Activated T-helper 1 cell treated with anti-CD3 and anti-CD28 coated beads, Interleukin-2, amount 50 U/mL, for 16 hours (primary cell): ENCODE results near the gene SET.
"Not testable (repeated sequence)": the region's sequence is repeated elsewhere in the genome, so short reads cannot be mapped to it uniquely, and the experiment has no call there.

Experiments used
- DNase-seq, 2 donors: peaks; one replicate each; pipeline ENCODE4 v3.0.0-alpha.2; 2020; ENCODE audit warnings: low read depth in 1 of 2, low spot score in 1 of 2

SET gene, protein sequence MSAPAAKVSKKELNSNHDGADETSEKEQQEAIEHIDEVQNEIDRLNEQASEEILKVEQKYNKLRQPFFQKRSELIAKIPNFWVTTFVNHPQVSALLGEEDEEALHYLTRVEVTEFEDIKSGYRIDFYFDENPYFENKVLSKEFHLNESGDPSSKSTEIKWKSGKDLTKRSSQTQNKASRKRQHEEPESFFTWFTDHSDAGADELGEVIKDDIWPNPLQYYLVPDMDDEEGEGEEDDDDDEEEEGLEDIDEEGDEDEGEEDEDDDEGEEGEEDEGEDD

DNA sequence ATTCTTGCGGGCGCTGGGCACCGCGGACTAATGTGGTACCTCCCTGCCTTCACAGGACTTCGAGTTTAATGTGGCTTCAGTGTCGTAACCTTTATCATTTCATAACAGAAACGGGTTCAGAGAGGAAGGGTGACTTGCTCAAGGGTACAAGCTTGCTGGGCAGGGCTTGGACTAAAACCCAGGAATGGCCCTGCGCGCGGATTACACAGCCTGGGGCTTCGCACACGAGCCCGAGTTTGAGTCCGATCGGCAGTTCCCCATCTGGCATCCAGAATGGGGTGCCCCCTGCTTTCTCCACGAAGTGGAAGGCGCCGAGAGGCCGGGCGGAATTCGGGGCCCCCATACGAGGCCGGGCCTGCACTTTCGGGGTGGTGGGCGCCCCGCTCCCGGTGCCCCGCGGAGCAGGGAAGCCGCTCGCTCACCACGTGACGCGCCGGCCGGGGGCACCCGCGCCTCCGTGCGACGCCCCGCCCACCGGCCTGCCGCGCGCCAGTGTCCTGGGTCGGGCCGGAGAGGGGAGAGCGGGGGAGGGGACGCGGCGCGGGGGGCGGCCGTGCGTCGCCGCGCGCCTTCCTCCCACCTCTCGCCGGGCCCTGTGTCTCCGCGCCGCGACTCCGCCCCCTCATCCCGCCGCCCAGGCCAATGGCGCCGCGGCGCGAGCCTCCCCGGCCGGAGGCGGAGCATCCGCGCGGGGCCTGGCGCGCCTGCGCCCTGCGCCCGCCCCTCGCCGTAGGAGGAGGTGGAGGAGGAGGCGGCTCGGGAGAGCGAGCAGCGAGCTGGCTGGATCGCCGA, at the start of gene SET:
Gene SET (plus strand): TSS at position 722 of the 792 bp plus-strand sequence. CDS start 361 bp downstream, outside the sequence.
- peak; percentile 81 to 90 for DNase-seq

- DNase-seq: no peak
These were observed 48.4 kb upstream of the SET start for GRCh38 chr9:128640603-128641002.

- no peak for DNase-seq
These were observed 46.3 kb upstream of the SET start for GRCh38 chr9:128642675-128643245.

- no peak for DNase-seq
These were observed 45.3 kb upstream of the SET start for GRCh38 chr9:128643519-128644300.

- peak; percentile 50 to 55 for DNase-seq
These were observed 40.8 kb upstream of the SET start for GRCh38 chr9:128648206-128648605.

- DNase-seq: no peak
These were observed 37.2 kb upstream of the SET start for GRCh38 chr9:128651798-128652197.

DNA sequence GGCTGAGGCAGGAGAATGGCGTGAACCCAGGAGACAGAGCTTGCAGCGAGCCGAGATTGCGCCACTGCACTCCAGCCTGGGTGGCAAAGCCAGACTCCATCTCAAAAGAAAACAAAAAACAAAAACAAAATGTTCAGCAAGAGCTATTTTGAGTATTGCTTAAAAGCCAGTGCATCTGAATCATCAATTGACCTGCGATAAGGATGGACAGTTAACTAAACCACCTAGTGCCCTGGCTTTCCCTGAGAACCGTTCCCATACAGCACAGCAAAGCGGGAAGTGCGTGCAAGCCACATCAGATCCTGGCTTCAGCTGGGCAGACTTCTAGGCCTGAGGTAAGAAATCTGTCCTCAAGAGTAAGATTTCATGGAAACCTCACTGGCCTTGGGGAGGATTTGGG, 35.1 kb upstream of the SET start:
- no peak for DNase-seq

DNA sequence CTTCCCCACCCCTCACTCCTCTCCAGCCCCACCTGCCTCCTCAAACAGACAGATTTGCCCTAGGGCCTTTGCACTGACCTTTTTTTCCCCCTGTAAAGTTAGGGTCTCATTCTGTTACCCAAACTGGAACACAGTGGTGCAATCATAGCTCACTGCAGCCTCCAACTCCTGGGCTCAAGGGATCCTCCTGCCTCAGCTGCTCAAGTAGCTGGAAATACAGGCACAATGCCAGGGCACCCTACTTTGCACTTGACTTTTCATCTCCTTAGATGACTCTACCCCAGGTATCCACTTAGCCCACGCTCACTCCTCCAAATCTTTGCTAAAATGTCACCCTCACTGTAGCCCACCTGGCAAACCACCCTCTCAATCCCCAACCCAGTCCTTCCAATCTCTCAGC, 34.5 kb upstream of the SET start:
- DNase-seq: no peak

- peak; percentile 93 to 94 for DNase-seq
These were observed 32.3 kb upstream of the SET start, which contains the start of gene DYNC2I2 for GRCh38 chr9:128656416-128657343. DYNC2I2 (minus strand) TSS chr9:128656847; CDS start chr9:128656726, 121 bp downstream.

GRCh38 chr9:128657344-128657704, 31.7 kb upstream of the SET start:
- no peak for DNase-seq

- DNase-seq: no peak
These were observed 31.2 kb upstream of the SET start for GRCh38 chr9:128657796-128658195.

GRCh38 chr9:128666481-128666941, 22.5 kb upstream of the SET start:
- not testable (repeated sequence) for DNase-seq

DNA sequence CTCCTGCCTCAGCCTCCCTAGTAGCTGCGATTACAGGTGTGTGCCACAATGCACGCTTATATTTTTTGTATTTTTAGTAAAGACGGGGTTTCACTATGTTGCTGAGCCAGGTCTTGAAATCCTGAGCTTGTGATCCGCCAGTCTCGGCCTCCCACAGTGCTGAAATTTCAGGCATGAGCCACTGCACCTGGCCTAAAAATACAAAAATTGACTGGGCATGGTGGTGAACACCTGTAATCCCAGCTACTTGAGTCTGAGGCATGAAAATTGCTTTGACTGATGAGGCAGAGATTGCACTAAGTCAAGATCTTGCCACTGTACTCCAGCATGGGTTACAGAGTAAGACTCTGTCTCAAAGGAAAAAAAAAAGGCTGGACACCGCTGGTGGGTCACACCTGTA, 19.2 kb upstream of the SET start:
- DNase-seq: no peak

DNA sequence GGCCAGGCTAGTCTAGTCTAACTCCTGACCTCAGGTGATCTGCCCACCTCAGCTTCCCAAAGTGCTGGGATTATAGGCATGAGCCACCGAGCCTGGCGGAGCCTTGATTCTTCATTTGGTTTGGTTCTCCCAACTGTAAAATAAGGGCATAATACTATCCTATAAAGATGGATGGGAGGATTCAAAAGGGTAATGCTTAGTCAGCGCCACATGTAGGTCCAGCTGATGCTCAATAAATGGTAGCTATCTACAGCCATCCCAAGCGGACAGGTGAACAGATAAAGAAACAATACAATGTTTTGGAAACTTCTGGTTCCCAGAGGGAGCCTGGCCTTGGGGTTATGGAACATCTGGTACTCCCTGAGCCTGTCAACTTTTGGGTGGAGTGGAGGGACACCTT, 13.6 kb upstream of the SET start:
- DNase-seq: no peak

GRCh38 chr9:128677794-128678193, 11.2 kb upstream of the SET start:
- DNase-seq: no peak

- DNase-seq: peak in 1 of 2 donors; percentile 5
These were observed 5.5 kb upstream of the SET start for GRCh38 chr9:128683340-128684064.

GRCh38 chr9:128684065-128684324, 5.0 kb upstream of the SET start:
- no peak for DNase-seq

DNA sequence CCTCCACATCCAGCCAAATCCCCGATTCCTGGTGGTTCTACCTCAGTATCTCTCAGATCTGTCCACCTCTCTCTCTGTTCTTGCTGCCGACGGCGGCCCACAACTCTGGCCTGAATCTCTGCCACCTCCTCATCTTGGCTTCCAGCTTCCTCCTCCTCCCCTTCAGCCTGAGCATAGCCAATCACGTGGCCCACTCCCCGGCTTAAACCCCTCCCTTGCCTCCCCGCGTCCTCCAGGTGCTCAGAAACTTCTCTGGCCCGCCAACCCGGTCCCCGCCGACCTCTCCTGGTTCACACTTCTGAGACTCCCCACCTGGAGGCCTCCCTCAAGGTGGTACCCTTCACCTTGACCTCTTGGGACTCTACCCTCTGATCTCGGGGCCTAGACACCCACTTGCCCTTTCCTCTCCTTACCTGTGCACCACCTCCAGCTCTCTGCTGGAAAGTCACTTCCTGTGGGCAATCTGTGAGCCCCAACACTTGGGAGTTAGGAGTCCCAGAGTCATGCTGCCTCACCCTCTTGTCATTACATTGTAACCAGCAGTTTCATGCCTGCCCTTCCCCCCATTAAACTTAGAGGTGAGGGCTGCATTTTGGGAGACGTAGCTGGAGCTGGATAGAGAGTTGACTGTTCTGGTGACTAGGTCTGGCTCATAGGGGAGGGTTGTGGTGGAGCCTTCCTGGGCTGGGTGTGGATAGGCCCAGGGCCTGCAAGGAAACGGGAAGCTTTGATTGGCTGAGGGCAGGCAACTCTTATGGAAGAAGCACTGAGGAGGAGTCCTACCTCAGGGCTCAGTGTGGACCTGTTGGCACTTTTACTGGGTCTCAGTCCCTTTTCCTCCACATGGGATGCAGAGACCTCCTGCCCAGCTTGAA, 4.5 kb upstream of the SET start:
- peak; percentile 54 to 57 for DNase-seq
